HG03280 (cell line): ENCODE results near the gene DENND1A.

Experiments used
- ATAC-seq: cut with Tn5 transposase; IDR thresholded peaks from one replicate; pipeline ENCODE4 v1.9.1; 2021; ENCODE audit warnings: mild to moderate bottlenecking, moderate library complexity; ENCODE audit not compliant: unreplicated experiment

DENND1A gene

GRCh38 chr9:123383512-123384170 is 546.3 kb downstream of the DENND1A start:
- ATAC-seq, result no peak

DNA sequence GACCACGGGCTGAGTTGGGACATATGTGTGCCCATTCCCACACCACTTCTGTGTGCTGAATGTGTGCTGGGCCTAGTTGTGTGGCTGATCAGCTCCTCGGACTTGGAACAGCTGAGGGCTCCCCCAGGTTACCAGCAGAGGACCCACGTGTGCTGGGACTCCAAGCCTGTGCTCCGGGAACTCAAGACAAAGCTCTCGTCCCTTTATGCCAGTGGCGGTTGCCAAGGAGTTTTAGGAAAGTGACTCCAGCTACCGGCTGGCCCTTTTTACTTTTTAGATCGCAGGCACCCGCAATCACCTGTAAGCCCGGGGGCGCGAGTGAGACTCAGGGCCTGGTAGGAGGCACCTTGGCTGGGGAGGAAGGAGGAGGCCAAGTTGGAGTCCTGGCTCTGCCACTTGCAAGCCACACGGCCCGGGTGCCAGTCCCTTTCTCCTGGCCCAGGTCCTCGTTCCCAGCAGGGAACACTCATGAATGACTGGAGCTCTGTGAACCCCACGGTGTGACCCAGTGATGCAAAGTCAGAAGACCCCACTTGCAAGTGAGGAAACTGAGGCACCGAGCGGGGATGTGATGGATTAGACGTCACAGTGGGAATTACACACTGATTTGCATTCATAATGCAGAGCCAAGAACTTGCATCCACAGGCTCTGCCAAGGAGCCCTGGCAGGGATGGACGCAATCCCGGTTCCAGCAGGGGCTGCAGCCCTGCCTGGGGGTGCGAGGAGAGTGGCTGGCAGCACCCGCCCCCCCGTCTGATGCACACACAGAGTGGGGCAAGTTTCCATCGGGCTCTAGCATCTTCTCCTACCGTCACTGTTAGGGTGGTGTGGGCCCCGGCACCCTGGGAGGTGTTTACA is 547.0 kb downstream of the DENND1A start:
- no peak for ATAC-seq

DNA sequence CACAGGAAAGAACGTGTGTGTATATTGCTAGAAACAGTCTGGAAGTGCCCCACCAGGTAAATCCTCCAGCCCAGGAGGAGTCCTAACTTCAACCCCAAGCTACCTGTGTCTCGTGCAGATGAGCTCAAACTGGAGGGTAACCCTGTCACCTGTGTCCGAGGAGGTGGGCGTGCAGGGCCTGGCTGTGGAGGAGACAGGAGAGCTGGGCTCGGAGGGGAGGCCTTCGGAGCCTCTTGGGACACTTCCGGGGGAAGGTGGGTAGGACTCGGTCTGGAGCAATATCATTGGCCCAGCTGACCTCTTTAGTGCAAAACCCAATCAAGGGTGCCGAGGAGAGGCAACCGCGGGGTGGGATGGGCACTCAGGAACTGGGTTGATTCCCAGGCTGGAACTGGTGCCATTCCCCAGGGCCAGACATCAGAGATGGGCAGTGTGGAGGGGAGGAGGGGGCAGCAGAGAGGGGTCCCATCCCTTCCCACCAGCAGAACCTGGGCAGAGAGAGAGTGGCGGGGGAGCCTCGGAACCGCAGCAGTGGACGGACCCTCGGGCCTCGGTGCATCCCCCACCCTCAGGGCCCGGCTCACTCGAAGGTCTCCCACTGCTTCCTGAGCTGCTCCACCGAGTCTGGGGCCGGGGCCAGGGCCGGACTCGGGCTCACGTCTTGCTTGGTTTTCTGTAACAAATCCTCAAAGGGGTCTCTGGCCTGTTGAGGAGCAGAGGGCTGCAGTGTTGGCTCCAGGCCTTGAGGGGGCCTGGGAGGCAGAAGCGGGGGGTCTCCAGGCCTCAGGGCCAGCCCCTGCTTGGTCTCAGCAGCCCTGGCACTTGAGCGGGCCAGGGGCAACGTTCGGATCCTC is 548.8 kb downstream of the DENND1A start:
- no peak for ATAC-seq

DNA sequence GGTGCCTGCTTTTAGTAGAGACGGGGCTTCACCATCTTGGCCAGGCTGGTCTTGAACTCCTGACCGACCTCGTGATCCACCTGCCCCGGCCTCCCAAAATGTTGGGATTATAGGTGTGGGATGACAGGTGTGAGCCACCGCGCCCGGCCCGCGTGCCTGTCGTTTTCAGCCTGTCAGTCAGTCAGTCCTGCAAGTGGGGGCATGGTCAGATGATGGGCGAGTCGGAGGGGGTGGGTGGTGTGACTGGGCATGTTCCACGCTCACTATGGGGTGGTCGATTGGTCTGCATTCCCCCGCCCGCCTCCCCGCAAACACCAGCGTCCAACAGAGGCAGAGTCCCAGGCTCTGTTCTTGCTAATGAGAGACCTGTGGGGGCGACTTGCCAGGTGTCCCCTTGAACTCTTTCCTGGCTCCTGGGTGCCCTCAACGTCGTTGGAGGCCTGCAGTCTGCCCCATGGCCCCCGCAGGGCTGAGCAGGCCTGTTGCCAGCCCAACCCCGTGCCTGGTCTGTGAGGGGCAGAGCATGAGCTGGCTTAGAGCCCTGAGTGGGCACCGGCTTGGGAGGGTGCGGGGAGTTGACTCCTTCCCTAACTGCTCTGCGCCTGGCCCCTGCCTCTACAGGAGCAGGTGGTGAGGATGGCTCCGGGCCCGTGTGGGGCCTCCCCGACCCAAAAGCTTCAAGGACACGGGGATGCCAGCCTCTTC is 550.8 kb downstream of the DENND1A start:
- ATAC-seq, result no peak

DNA sequence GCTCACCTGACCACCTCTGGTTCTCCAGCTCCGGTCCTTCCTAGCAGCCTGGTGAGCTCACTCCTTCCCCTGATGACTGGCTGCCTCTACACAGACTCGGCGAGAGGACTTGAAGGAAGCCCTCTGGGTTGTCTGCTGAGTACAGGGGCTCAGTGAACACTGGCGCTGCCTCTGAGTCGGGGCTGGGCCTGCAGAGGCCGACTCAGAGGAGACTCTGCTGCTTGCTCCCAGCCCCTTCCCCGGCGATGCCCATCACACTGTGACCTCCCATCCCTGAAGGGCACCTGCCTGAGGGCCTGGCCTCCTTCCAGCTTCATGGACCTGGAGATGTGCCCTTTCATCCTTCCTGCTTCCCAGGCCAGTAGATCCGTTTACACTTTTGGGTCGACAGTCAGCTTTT is 551.9 kb downstream of the DENND1A start:
- no peak for ATAC-seq

- ATAC-seq, result no peak
Measured at GRCh38 chr9:123377211-123377971, 552.5 kb downstream of the DENND1A start.

GRCh38 chr9:123376218-123377071 is 553.5 kb downstream of the DENND1A start:
- no peak for ATAC-seq

DNA sequence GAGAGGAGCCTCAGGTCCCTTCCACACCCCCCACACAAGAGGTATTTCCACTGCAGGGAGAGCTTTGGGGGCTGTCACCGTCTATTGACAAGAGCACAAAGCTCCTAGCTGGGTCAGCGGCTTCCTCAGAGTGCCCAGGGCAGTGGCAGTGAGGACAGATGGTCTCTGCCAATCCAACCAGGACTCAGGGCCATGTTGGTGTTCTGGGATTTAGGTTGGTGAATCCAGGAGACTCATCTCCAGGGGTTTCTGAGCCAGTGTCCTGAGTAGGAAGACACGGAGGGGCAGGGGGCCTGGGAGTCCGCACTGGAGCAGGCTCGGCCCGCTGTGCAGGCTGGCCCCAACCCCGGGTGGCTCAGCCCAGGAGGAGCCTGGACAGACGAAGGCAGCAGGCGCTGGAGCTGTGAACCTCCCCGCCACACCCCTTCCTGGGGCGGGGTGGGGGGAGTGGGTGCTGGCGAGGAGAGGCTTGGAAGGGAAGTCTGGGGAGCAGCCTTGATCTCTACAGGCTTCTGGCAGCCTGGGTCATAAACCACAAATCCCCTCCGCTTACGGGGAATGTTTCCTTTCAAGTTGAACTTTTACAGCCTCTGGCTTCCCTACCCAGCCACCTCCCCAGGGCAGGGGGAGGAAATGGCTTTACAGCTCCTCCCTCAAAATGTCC is 554.3 kb downstream of the DENND1A start:
- no peak for ATAC-seq

GRCh38 chr9:123373946-123374345 is 556.0 kb downstream of the DENND1A start:
- no peak for ATAC-seq

GRCh38 chr9:123373447-123373923 is 556.4 kb downstream of the DENND1A start:
- ATAC-seq, result no peak

GRCh38 chr9:123372766-123373446 is 557.0 kb downstream of the DENND1A start:
- ATAC-seq, result no peak

GRCh38 chr9:123371805-123372590 is 557.9 kb downstream of the DENND1A start:
- ATAC-seq, result no peak

GRCh38 chr9:123371228-123371584 is 558.7 kb downstream of the DENND1A start:
- ATAC-seq, result no peak

GRCh38 chr9:123370526-123371227 is 559.2 kb downstream of the DENND1A start:
- no peak for ATAC-seq

DNA sequence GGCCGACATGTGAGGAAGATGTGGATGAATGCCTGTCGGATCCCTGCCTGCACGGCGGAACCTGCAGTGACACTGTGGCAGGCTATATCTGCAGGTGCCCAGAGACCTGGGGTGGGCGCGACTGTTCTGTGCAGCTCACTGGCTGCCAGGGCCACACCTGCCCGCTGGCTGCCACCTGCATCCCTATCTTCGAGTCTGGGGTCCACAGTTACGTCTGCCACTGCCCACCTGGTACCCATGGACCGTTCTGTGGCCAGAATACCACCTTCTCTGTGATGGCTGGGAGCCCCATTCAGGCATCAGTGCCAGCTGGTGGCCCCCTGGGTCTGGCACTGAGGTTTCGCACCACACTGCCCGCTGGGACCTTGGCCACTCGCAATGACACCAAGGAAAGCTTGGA is 559.8 kb downstream of the DENND1A start:
- no peak for ATAC-seq

DNA sequence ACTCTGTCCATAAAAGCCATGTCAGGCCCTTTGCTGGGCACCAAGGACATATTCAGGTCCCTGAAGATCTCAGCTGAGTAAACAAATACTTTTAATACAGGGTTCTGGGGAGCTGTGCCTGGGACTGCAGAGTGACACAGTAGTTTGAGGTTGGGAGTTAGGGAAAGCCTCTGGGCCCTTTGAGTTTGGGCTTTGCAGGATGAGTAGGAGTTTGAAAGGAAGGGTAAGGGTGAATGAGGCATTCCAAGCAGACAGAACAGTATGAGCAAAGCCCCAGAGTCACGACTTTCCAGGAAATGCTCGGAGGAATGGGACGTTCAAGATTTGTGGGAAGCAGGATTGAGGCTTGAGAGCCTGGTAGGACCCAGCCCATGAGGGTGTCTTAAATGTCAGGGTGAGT is 560.6 kb downstream of the DENND1A start:
- no peak for ATAC-seq
